Ovary (tissue), 9 donors: ENCODE results near the gene ALK. TPM values are rescaled to one million over a fixed set of nuclear protein-coding genes. Genes with fewer than 3 reads are reported as not detected.

Experiments used
- DNase-seq, 5 donors: peaks; one replicate each; pipeline ENCODE4 v3.0.0-alpha.2; 2019 to 2020
- H3K27ac ChIP-seq, 2 donors: fragments of 200-600 bp; one replicate each; pipeline versions ENCODE4 v1.5.1 to v1.8.0; 2019 to 2022
- H3K27me3 ChIP-seq: fragments of 200-600 bp; one replicate; pipeline ENCODE4 v1.8.0; 2022
- H3K36me3 ChIP-seq: fragments of 200-600 bp; sonication (generic); one replicate; pipeline ENCODE4 v1.5.1; 2019
- H3K4me1 ChIP-seq: one replicate; pipeline ENCODE4 v1.8.1; 2013; ENCODE audit warnings: mild to moderate bottlenecking, moderate library complexity; ENCODE audit not compliant: insufficient read depth
- H3K4me3 ChIP-seq: fragments of 200-600 bp; sonication (generic); one replicate; pipeline ENCODE4 v1.5.1; 2017
- H3K9me3 ChIP-seq, 2 donors: fragments of 200-600 bp in 1 of 2; sonication (generic) in 1 of 2; one replicate each; pipeline versions ENCODE4 v1.5.1 to v1.8.1; 2013 to 2019; ENCODE audit warnings: mild to moderate bottlenecking in 1 of 2, moderate library complexity in 1 of 2
- EP300 ChIP-seq: sonication (generic); formaldehyde crosslinking; IDR thresholded peaks from one replicate; pipeline ENCODE4 v1.6.1; 2017; ENCODE audit warnings: antibody characterized with exemption
- POLR2A ChIP-seq: fragments of 450-650 bp; IDR thresholded peaks from one replicate; pipeline ENCODE4 v1.6.1; 2017; ENCODE audit warnings: antibody characterized with exemption, mild to moderate bottlenecking, moderate library complexity
- WGBS, 3 donors: extraction: QIAGEN DNeasy Blood & Tissue Kit in 1 of 3; methylation state at CpG; one replicate each; pipeline versions ENCODE4 v1.1.5 to v1.1.7; 2013 to 2017; 5-methylcytosine and 5-hydroxymethylcytosine counted together
- intact Hi-C, 4 donors: fragments of 100-400 bp; cut with DNase I; formaldehyde crosslinking; loops; one replicate each; pipeline versions ENCODE4 v1.11.0 to v1.15.1; 2022 to 2023
- polyA plus RNA-seq, 2 donors: library from polyadenylated mRNA; stranded (reverse); fragments of 200-250 nt in 1 of 2; fragments of 350-450 nt in 1 of 2; fragmentation: Illumina TruSeq in 1 of 2; extraction: RNeasy Lipid Tissue Mini Kit (QIAGEN cat#74804) in 1 of 2; gene quantifications; one replicate each; pipeline ENCODE4 v1.2.3, GENCODE V29; 2013 to 2014
- total RNA-seq, 7 donors: library from RNA; depleted of rRNA in 2 of 7; stranded (reverse); fragments of >200 nt in 2 of 7; fragmentation: NEBNext Ultra II Directional in 3 of 7; extraction: Animal tissue kit (Norgen Biotek cat#: 25700) in 3 of 7; gene quantifications; one replicate each; pipeline versions ENCODE4 v1.1.0 to v1.2.4, GENCODE V29; 2016 to 2023
- TF ChIP-seq, protein P1 (sequence below), 3 donors: fragments of 450-650 bp in 2 of 3; fragments of 200-600 bp in 1 of 3; IDR thresholded peaks; one replicate each; pipeline versions ENCODE4 v1.5.1 to v1.8.0; 2016 to 2022; ENCODE audit warnings: antibody characterized with exemption in 3 of 3, mild to moderate bottlenecking in 1 of 3
- donor health status: DM: no; HTN: no; CAD: no; lungs with moderate emphysema.
- donor health status: DM: no; HTN: no; CAD: no.
- donor health status: Bipolar disorder and iron deficiency.
- donor health status: DM: yes; HTN: yes; CAD: no.
- donor health status: DM: no; HTN: no; CAD: no.
- donor health status: DM: yes; HTN: yes; CAD: no.

The ALK gene
- total and polyA plus RNA-seq, 9 donors, result 0.05 to 1.7 (median 0.23) TPM; not detected in 1

DNA sequence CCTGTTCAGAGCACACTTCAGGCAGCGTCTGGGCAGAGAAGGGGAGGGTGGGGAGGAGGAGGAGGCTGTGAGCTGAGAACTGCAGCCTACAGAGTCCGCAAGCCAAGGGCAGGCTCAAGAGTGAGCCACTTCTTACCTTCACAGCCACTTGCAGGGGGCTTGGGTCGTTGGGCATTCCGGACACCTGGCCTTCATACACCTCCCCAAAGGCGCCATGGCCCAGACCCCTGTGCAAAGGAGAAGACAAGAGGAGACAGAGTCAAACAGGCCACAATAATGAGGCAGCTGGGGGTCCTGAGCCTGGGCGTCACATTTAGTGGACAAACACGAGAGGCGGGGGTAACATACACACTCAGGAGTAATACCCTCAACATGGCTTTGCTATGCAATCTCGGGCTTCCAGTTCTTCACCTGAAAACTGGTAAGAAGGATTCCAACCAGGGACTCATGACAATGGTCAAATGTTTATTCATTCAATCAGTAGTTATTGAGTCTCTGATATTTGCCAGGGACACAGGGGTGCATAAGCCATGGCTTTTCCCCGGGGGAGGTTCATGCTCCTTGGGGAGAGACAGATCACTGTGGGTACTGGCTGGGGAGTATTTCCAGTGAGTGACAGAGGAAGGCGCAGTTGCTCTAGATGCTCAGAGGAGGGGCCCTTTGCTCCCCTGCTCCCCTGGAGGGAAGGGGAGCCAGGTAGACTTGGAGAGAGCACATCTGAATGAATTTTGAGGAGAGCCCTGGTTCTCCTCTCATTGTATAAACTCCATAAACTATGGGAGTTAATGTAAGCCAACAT, 698.8 kb downstream of the ALK start:
- TF ChIP-seq, protein P1, sequence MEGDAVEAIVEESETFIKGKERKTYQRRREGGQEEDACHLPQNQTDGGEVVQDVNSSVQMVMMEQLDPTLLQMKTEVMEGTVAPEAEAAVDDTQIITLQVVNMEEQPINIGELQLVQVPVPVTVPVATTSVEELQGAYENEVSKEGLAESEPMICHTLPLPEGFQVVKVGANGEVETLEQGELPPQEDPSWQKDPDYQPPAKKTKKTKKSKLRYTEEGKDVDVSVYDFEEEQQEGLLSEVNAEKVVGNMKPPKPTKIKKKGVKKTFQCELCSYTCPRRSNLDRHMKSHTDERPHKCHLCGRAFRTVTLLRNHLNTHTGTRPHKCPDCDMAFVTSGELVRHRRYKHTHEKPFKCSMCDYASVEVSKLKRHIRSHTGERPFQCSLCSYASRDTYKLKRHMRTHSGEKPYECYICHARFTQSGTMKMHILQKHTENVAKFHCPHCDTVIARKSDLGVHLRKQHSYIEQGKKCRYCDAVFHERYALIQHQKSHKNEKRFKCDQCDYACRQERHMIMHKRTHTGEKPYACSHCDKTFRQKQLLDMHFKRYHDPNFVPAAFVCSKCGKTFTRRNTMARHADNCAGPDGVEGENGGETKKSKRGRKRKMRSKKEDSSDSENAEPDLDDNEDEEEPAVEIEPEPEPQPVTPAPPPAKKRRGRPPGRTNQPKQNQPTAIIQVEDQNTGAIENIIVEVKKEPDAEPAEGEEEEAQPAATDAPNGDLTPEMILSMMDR (IDR thresholded peaks at IDR 0.05), result no peak
- TF ChIP-seq EP300, result no peak
- no peak for TF ChIP-seq POLR2A
- Histone ChIP-seq H3K36me3 (no peaks in the 10 kb centered on the region), H3K4me1 (no peaks in the 10 kb centered on the region), H3K9me3 (no peaks in the 10 kb centered on the region), H3K27me3 (no peaks in the 10 kb centered on the region), H3K27ac (no peak overlapping the region), H3K4me3 (no peak overlapping the region)
- no peak for DNase-seq
- WGBS, 3 donors, result 79 to 86% (median 84%) methylated on average over 11 of the region's 11 CpGs
- intact Hi-C loops, result no loop called here

- H3K4me1 ChIP-seq, result no peaks in the 10 kb centered on the region
- TF ChIP-seq POLR2A, result no peak
- TF ChIP-seq, protein P1 (IDR thresholded peaks at IDR 0.05), result no peak
- no peak for DNase-seq
- no peaks in the 10 kb centered on the region for H3K27me3 ChIP-seq
- H3K36me3 ChIP-seq, result no peaks in the 10 kb centered on the region
- no peak overlapping the region for H3K4me3 ChIP-seq
- WGBS, 3 donors, result 82 to 85% (median 85%) methylated on average over 12 of the region's 12 CpGs
- intact Hi-C loops, result no loop called here
- H3K27ac ChIP-seq, result no peak overlapping the region
- H3K9me3 ChIP-seq, result no peaks in the 10 kb centered on the region
Observed at GRCh38 chr2:29220506-29221270, 700.7 kb downstream of the ALK start.

GRCh38 chr2:29219374-29219773, 702.0 kb downstream of the ALK start:
- no peaks in the 10 kb centered on the region for H3K9me3 ChIP-seq
- TF ChIP-seq, protein P1 (IDR thresholded peaks at IDR 0.05), result no peak
- TF ChIP-seq EP300 (no peak), POLR2A (no peak)
- WGBS, 3 donors, result 85 to 94% (median 91%) methylated on average over 4 of the region's 4 CpGs
- no peak for DNase-seq
- no peak overlapping the region for H3K4me3 ChIP-seq
- H3K36me3 ChIP-seq, result no peaks in the 10 kb centered on the region
- H3K27ac ChIP-seq, result no peak overlapping the region
- no peaks in the 10 kb centered on the region for H3K4me1 ChIP-seq
- intact Hi-C loops, result no loop called here
- H3K27me3 ChIP-seq, result no peaks in the 10 kb centered on the region

DNA sequence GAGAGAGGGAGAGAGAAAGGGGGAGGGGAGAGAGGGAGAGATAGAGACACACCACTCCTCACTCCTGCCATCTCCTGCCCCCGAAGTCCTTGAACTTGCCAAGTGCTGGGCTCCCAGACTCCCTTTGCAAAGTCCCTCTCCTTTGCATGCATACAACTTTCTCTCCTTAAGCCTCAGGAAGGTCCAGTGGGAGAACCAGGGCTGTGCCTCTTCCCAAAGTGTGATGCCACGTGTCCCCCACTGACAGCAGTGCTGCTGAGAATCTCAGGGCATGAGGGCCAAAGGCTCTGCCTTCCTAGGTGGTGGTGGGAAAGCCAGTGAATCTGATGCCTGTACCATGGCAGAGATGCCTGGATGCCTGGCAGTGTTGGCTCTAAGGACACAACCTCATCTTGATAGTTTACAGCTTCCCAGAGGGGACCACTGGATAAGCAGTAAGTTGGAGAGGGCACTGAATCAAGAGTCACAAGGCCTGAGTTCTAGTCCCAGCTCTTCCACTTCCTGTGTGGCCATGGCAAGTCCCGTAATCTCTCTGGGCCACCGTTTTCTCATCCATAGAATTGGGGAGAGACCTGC, 702.7 kb downstream of the ALK start:
- H3K9me3 ChIP-seq, result no peaks in the 10 kb centered on the region
- H3K27ac ChIP-seq, result no peak overlapping the region
- H3K36me3 ChIP-seq, result no peaks in the 10 kb centered on the region
- WGBS, 3 donors, result 71 to 78% (median 78%) methylated on average over 4 of the region's 4 CpGs
- intact Hi-C loops, result no loop called here
- DNase-seq, result no peak
- no peak for TF ChIP-seq EP300
- no peak for TF ChIP-seq POLR2A
- TF ChIP-seq, protein P1 (IDR thresholded peaks at IDR 0.05), result no peak
- H3K27me3 ChIP-seq, result no peaks in the 10 kb centered on the region
- no peak overlapping the region for H3K4me3 ChIP-seq
- H3K4me1 ChIP-seq, result no peaks in the 10 kb centered on the region
